ENCODE measurements around the gene STK36.

STK36 gene

DNA sequence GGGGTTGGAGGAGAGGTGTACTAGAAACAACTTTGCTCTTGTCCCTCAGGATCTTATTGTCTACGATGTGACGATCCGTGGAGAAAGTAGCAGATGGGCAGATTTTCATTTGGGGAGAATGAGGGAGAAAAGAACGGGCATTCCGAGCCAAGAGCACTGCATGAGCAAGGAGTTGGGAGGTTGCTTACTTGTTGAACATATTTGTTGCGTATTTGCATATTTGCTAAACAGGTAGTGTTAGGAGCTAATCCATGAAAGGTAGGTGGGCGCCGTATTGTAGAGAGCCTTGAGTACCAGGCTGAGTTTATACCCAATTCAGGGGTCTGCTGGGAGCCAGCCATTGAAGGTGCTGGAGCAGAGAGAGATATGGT, 11.9 kb upstream of the STK36 start:
- peak overlapping the region; percentile 89 for H3K4me3 ChIP-seq (ENCODE audit: low read length)
- TF ChIP-seq, protein P1, sequence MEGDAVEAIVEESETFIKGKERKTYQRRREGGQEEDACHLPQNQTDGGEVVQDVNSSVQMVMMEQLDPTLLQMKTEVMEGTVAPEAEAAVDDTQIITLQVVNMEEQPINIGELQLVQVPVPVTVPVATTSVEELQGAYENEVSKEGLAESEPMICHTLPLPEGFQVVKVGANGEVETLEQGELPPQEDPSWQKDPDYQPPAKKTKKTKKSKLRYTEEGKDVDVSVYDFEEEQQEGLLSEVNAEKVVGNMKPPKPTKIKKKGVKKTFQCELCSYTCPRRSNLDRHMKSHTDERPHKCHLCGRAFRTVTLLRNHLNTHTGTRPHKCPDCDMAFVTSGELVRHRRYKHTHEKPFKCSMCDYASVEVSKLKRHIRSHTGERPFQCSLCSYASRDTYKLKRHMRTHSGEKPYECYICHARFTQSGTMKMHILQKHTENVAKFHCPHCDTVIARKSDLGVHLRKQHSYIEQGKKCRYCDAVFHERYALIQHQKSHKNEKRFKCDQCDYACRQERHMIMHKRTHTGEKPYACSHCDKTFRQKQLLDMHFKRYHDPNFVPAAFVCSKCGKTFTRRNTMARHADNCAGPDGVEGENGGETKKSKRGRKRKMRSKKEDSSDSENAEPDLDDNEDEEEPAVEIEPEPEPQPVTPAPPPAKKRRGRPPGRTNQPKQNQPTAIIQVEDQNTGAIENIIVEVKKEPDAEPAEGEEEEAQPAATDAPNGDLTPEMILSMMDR (conservative IDR thresholded peaks at IDR 0.05; ENCODE audit: low read length): no peak
- DNase-seq (ENCODE audit: low read depth): no peak

DNA sequence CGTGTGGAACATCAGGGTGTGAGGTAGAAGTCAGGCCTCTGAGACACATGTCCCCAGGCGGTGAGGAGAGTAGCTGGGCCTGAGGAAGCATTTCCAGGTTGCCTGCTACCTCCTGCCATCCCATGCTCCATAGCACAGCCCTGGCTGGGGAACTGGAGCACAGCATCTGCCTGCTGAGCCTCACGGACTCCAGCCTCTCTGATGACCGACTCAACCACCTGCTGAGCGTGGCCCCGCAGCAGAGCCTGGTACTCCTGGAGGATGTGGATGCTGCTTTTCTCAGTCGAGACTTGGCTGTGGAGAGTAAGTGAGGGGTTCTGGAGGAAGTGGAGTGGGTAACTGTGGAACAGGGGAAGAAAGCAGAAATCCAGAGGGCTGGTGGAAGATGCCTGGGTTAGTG, 9.5 kb upstream of the STK36 start:
- no peak for DNase-seq (ENCODE audit: low read depth)
- H3K4me3 ChIP-seq (ENCODE audit: low read length): no peak overlapping the region
- TF ChIP-seq, protein P1 (conservative IDR thresholded peaks at IDR 0.05; ENCODE audit: low read length): no peak

DNA sequence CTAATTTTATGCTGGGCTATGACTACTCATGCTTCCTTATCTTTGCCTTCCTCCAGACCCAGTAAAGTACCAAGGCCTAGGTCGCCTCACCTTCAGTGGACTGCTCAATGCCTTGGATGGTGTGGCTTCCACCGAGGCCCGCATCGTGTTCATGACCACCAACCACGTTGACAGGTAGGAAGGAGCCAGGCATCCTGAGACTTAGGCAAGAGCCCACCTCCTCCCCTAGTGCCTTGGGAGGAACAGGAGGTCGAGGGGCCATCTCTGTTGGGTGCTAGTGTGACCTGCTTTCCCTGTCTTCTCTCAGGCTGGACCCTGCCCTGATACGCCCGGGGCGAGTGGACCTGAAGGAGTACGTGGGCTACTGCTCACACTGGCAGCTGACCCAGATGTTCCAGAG, 9.1 kb upstream of the STK36 start:
- no peak overlapping the region for H3K4me3 ChIP-seq (ENCODE audit: low read length)
- DNase-seq (ENCODE audit: low read depth): no peak
- TF ChIP-seq, protein P1 (conservative IDR thresholded peaks at IDR 0.05; ENCODE audit: low read length): no peak

DNA sequence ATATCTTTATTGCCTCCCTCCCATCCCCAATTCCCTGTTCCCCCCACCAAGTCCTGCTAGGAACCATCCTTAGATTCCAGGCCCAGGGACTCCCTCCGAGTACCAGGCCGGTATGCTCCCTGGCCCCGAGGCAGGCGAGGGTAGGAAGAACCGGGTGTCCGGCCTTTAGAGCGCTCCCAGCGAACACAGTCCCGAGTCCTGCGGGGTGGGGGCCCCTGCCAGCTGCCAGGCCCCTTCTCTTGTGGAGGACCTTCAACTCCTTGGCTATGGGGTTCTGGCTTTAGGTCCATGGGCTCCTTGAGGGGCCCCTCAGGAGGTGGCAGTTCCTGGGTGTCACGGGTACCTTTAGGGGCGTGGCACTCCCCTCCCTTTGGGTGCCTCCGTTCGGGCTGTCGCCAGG, 8.0 kb upstream of the STK36 start:
- DNase-seq (ENCODE audit: low read depth): no peak
- TF ChIP-seq, protein P1 (conservative IDR thresholded peaks at IDR 0.05; ENCODE audit: low read length): no peak
- no peak overlapping the region for H3K4me3 ChIP-seq (ENCODE audit: low read length)

DNA sequence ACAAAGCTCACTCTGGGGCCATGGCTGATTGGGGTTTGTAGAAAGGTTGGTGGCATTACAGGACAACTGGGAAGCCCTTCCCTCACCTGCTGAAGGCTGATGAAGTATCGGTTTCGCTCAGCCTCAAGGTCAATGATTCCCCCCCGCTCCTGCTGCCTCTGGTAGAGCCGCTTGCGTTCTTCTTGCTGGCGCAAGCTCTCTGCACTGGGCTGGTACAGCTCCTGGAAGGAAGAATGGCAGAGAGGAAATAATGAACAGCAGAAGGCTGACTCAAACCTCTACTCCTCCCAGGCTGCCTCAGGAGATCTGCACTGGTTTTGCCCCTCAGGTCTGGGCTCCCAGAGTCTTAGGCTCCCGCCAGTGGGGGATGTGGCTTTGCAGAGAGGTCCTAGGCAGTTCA, 7.2 kb upstream of the STK36 start:
- TF ChIP-seq, protein P1 (conservative IDR thresholded peaks at IDR 0.05; ENCODE audit: low read length): no peak
- no peak overlapping the region for H3K4me3 ChIP-seq (ENCODE audit: low read length)
- no peak for DNase-seq (ENCODE audit: low read depth)

DNA sequence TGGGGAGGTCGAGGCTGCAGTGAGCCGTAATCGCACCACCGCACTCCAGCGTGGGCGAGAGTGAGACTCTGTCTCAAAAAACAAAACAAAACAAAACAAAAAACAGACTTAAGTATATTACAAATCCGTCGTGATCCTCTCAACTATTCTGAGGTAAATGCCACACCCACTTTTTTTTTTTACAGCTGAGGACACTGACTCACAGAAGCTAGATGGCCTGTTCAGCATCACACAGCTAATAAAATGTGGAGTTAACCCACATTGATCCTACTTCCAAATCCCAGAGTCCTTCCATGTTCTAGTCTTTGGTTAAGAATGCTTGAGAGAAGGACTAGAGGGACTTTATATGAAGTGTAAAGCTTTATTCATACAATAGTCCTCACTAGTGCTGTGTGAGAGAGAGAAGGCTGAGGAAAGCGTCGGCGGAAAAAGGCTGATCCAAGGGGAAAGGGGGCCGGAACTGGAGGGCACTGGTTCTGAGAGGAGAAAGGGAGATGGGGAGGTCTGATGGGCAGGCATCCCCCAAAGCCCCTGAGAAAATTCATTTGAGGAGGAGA, 711 bp upstream of the STK36 start:
- peak; percentile 12 for DNase-seq (ENCODE audit: low read depth)
- TF ChIP-seq, protein P1 (conservative IDR thresholded peaks at IDR 0.05; ENCODE audit: low read length): no peak

DNA sequence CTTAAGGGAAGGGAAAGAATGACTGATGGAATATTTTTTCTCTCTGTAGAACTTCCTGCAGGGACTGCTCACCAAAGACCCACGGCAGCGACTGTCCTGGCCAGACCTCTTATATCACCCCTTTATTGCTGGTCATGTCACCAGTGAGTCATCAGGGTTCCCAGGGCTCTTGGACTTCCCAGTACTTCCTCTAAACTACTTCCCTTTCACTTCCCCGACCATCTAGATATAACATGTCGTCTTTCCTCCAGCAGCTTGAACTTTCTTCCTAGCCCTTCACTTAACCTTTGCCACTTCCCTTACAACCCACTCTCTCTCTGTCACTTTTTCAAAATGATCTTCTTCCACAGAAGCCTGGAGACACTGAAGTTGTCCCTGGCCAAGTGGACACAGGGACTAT, 7.2 kb downstream of the STK36 start:
- DNase-seq (ENCODE audit: low read depth): no peak
- TF ChIP-seq, protein P1 (conservative IDR thresholded peaks at IDR 0.05; ENCODE audit: low read length): no peak
- no peak overlapping the region for H3K4me3 ChIP-seq (ENCODE audit: low read length)

More for the DNA sequence above, 711 bp upstream of the STK36 start:
- H3K4me3 ChIP-seq (ENCODE audit: low read length): peak overlapping the region; percentile 96
